ENCODE results near the gene LARGE1.

Gene LARGE1

GRCh38 chr22:33880986-33881385 lies 39.3 kb downstream of the LARGE1 start:
- no peak overlapping the region for H3K4me3 ChIP-seq
- no peak overlapping the region for H3K4me2 ChIP-seq
- H3K4me1 ChIP-seq: peaks cover 7 to 17% (median 12%) of the 10 kb centered on the region in 10 experiments; a peak in 18 of 20 replicates
- no peak overlapping the region for H3K9ac ChIP-seq
- H3K9me3 ChIP-seq (replicated peaks in 1 of 11): no peaks in the 10 kb centered on the region
- H4K20me1 ChIP-seq: peaks cover 4 to 97% (median 87%) of the 10 kb centered on the region in 11 experiments; a peak in 19 of 22 replicates
- H3K36me3 ChIP-seq: peaks cover 0 to 8% (median 0%) of the 10 kb centered on the region in 11 experiments; a peak in 2 of 22 replicates
- no peak for TF ChIP-seq Cebpa-rat (IDR thresholded peaks at IDR 0.05)
- no peaks in the 10 kb centered on the region for H3K27me3 ChIP-seq
- no peak overlapping the region for H3K27ac ChIP-seq

- TF ChIP-seq Cebpa-rat (IDR thresholded peaks at IDR 0.05): no peak
- H4K20me1 ChIP-seq: peaks cover 4 to 97% (median 87%) of the 10 kb centered on the region in 11 experiments; a peak in 19 of 22 replicates
Observed at GRCh38 chr22:33879796-33880195, 40.5 kb downstream of the LARGE1 start.

GRCh38 chr22:33875316-33875715 lies 45.0 kb downstream of the LARGE1 start:
- Histone ChIP-seq H3K4me2 (peak overlapping the region in 2 of 11 experiments; percentile 3 to 25; a peak in 1 of 22 replicates), H3K4me1 (peaks cover 25 to 51% (median 39%) of the 10 kb centered on the region in 10 experiments), H4K20me1 (peaks cover 5 to 97% (median 89%) of the 10 kb centered on the region in 11 experiments; a peak in 18 of 22 replicates), H3K4me3 (no peak overlapping the region), H3K27ac (no peak overlapping the region), H3K27me3 (no peaks in the 10 kb centered on the region), H3K36me3 (peaks cover 0 to 5% (median 0%) of the 10 kb centered on the region in 11 experiments; a peak in 1 of 22 replicates), H3K9ac (no peak overlapping the region), H3K9me3 (replicated peaks in 1 of 11) (no peaks in the 10 kb centered on the region)
- TF ChIP-seq Cebpa-rat (IDR thresholded peaks at IDR 0.05): no peak

More at GRCh38 chr22:33879796-33880195, 40.5 kb downstream of the LARGE1 start:
- Histone ChIP-seq H3K4me1 (peaks cover 0 to 15% (median 7%) of the 10 kb centered on the region in 10 experiments; a peak in 10 of 20 replicates), H3K4me2 (no peak overlapping the region), H3K27ac (no peak overlapping the region), H3K9ac (no peak overlapping the region), H3K36me3 (peaks cover 0 to 13% (median 0%) of the 10 kb centered on the region in 11 experiments; a peak in 2 of 22 replicates), H3K9me3 (replicated peaks in 1 of 11) (no peaks in the 10 kb centered on the region), H3K4me3 (no peak overlapping the region), H3K27me3 (no peaks in the 10 kb centered on the region)

- H3K4me3 ChIP-seq: no peak overlapping the region
- H4K20me1 ChIP-seq: peaks cover 5 to 97% (median 89%) of the 10 kb centered on the region in 11 experiments; a peak in 18 of 22 replicates
- peak overlapping the region; percentile 25 to 70 (median 53); a peak in 17 of 22 replicates for H3K4me2 ChIP-seq
- H3K9me3 ChIP-seq (replicated peaks in 1 of 11): no peaks in the 10 kb centered on the region
- TF ChIP-seq Cebpa-rat (IDR thresholded peaks at IDR 0.05): no peak
- peak overlapping the region in 1 of 11 experiments; percentile 55; a peak in 1 of 22 replicates for H3K9ac ChIP-seq
- no peaks in the 10 kb centered on the region for H3K27me3 ChIP-seq
- H3K27ac ChIP-seq: no peak overlapping the region
- H3K4me1 ChIP-seq: peaks cover 25 to 56% (median 39%) of the 10 kb centered on the region in 10 experiments
- H3K36me3 ChIP-seq: 0 out of 22 replicates have a peak, but pooled peaks cover 0 to 5% (median 0%) of the 10 kb centered on the region in 11 experiments
Observed at GRCh38 chr22:33874206-33874605, 46.1 kb downstream of the LARGE1 start.

- no peaks in the 10 kb centered on the region for H3K27me3 ChIP-seq
- H3K4me2 ChIP-seq: peak overlapping the region; percentile 25 to 70 (median 53)
- peaks cover 25 to 56% (median 39%) of the 10 kb centered on the region in 10 experiments for H3K4me1 ChIP-seq
- 0 out of 22 replicates have a peak, but pooled peaks cover 0 to 5% (median 0%) of the 10 kb centered on the region in 11 experiments for H3K36me3 ChIP-seq
- no peak overlapping the region for H3K4me3 ChIP-seq
- H3K27ac ChIP-seq: peak overlapping the region in 1 of 11 experiments; percentile 17; a peak in 1 of 22 replicates
- H3K9me3 ChIP-seq (replicated peaks in 1 of 11): no peaks in the 10 kb centered on the region
- no peak for TF ChIP-seq Cebpa-rat (IDR thresholded peaks at IDR 0.05)
- peaks cover 5 to 97% (median 89%) of the 10 kb centered on the region in 11 experiments; a peak in 18 of 22 replicates for H4K20me1 ChIP-seq
- peak overlapping the region in 1 of 11 experiments; percentile 0; a peak in 1 of 22 replicates for H3K9ac ChIP-seq
Observed at GRCh38 chr22:33873666-33874065, 46.6 kb downstream of the LARGE1 start.

- H3K27ac ChIP-seq: peak overlapping the region in 1 of 11 experiments; percentile 17; a peak in 2 of 22 replicates
- H3K4me1 ChIP-seq: peaks cover 25 to 56% (median 39%) of the 10 kb centered on the region in 10 experiments
- peak overlapping the region in 1 of 11 experiments; percentile 0; a peak in 1 of 22 replicates for H3K9ac ChIP-seq
- no peaks in the 10 kb centered on the region for H3K27me3 ChIP-seq
- H3K9me3 ChIP-seq (replicated peaks in 1 of 11): no peaks in the 10 kb centered on the region
- peaks cover 0 to 5% (median 0%) of the 10 kb centered on the region in 11 experiments; a peak in 1 of 22 replicates for H3K36me3 ChIP-seq
- H3K4me3 ChIP-seq: no peak overlapping the region
- TF ChIP-seq Cebpa-rat (IDR thresholded peaks at IDR 0.05): no peak
- peaks cover 5 to 97% (median 90%) of the 10 kb centered on the region in 11 experiments; a peak in 18 of 22 replicates for H4K20me1 ChIP-seq
- peak overlapping the region; percentile 25 to 70 (median 53) for H3K4me2 ChIP-seq
Observed at GRCh38 chr22:33873186-33873585, 47.1 kb downstream of the LARGE1 start.

GRCh38 chr22:33871935-33872334 lies 48.3 kb downstream of the LARGE1 start:
- Histone ChIP-seq H3K4me2 (peak overlapping the region in 9 of 11 experiments; percentile 15 to 70 (median 37); a peak in 14 of 22 replicates), H4K20me1 (peaks cover 5 to 97% (median 93%) of the 10 kb centered on the region in 11 experiments; a peak in 18 of 22 replicates), H3K4me1 (peaks cover 25 to 64% (median 39%) of the 10 kb centered on the region in 10 experiments), H3K4me3 (no peak overlapping the region), H3K27me3 (no peaks in the 10 kb centered on the region), H3K9me3 (replicated peaks in 1 of 11) (no peaks in the 10 kb centered on the region; a peak in 1 of 22 replicates), H3K27ac (no peak overlapping the region), H3K9ac (no peak overlapping the region), H3K36me3 (peaks cover 0 to 6% (median 0%) of the 10 kb centered on the region in 11 experiments; a peak in 1 of 22 replicates)
- TF ChIP-seq Cebpa-rat (IDR thresholded peaks at IDR 0.05): no peak

- Histone ChIP-seq H4K20me1 (peaks cover 8 to 100% (median 96%) of the 10 kb centered on the region in 11 experiments; a peak in 18 of 22 replicates), H3K4me3 (no peak overlapping the region), H3K27me3 (no peaks in the 10 kb centered on the region), H3K4me1 (peaks cover 32 to 71% (median 51%) of the 10 kb centered on the region in 10 experiments), H3K27ac (no peak overlapping the region), H3K36me3 (peaks cover 0 to 6% (median 0%) of the 10 kb centered on the region in 11 experiments; a peak in 1 of 22 replicates), H3K9ac (no peak overlapping the region), H3K4me2 (no peak overlapping the region), H3K9me3 (replicated peaks in 1 of 11) (no peaks in the 10 kb centered on the region; a peak in 1 of 22 replicates)
- TF ChIP-seq Cebpa-rat (IDR thresholded peaks at IDR 0.05): no peak
Observed at GRCh38 chr22:33869946-33870345, 50.3 kb downstream of the LARGE1 start.

- TF ChIP-seq Cebpa-rat (IDR thresholded peaks at IDR 0.05): no peak
- Histone ChIP-seq H3K4me3 (no peak overlapping the region), H3K9me3 (replicated peaks in 1 of 11) (no peaks in the 10 kb centered on the region; a peak in 1 of 22 replicates), H4K20me1 (peaks cover 9 to 99% (median 92%) of the 10 kb centered on the region in 11 experiments; a peak in 19 of 22 replicates), H3K27ac (no peak overlapping the region), H3K36me3 (peaks cover 0 to 6% (median 0%) of the 10 kb centered on the region in 11 experiments; a peak in 1 of 22 replicates), H3K4me2 (no peak overlapping the region), H3K4me1 (peaks cover 29 to 71% (median 53%) of the 10 kb centered on the region in 10 experiments), H3K27me3 (no peaks in the 10 kb centered on the region), H3K9ac (no peak overlapping the region)
Observed at GRCh38 chr22:33867971-33868370, 52.3 kb downstream of the LARGE1 start.

Measured in BLaER1 treated with 17β-estradiol and CSF1 and Interleukin-3, amounts not matched to agents 10 nM and 100 nM (cell line).